Measurements from ENCODE around the gene AXDND1.

Gene AXDND1

DNA sequence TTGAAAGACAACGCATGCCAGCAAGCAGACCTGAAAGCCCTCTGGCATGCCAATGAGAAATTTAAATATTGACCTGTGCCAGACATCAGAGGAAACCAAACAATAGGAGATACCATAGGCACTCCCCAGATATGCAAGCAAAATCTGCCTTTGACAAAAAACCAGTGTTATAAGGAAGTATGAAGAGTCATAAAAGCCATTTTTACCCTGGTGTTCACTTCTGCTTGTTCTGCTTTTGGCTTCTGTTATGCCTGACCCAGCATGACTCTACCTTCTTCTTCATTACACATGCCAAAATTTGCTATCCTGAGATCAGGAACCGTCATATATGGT, 183.6 kb downstream of the AXDND1 start:
- no peak for DNase-seq

GRCh38 chr1:179550746-179551682, 185.2 kb downstream of the AXDND1 start:
- Histone ChIP-seq H3K27ac (ENCODE audit: insufficient read depth, low read length, poor library complexity, severe bottlenecking) (no peak overlapping the region), H3K36me3 (ENCODE audit: control insufficient read depth, insufficient read depth, low read length) (no peaks in the 10 kb centered on the region), H3K4me1 (ENCODE audit: control insufficient read depth, insufficient read depth, low read length, poor library complexity, severe bottlenecking) (no peaks in the 10 kb centered on the region), H3K27me3 (replicated peaks; ENCODE audit: control insufficient read depth, insufficient read depth, low read length, poor library complexity, severe bottlenecking) (no peaks in the 10 kb centered on the region), H3K4me3 (ENCODE audit: insufficient read depth, low read depth, low read length, poor library complexity, severe bottlenecking) (no peak overlapping the region), H3K9me3 (ENCODE audit: control insufficient read depth, low read length) (no peaks in the 10 kb centered on the region)
- no peak for DNase-seq

More for the DNA sequence above, 183.6 kb downstream of the AXDND1 start:
- Histone ChIP-seq H3K27ac (ENCODE audit: insufficient read depth, low read length, poor library complexity, severe bottlenecking) (no peak overlapping the region), H3K4me1 (ENCODE audit: control insufficient read depth, insufficient read depth, low read length, poor library complexity, severe bottlenecking) (no peaks in the 10 kb centered on the region), H3K27me3 (replicated peaks; ENCODE audit: control insufficient read depth, insufficient read depth, low read length, poor library complexity, severe bottlenecking) (no peaks in the 10 kb centered on the region), H3K4me3 (ENCODE audit: insufficient read depth, low read depth, low read length, poor library complexity, severe bottlenecking) (no peak overlapping the region), H3K9me3 (ENCODE audit: control insufficient read depth, low read length) (no peaks in the 10 kb centered on the region), H3K36me3 (ENCODE audit: control insufficient read depth, insufficient read depth, low read length) (no peaks in the 10 kb centered on the region)

DNA sequence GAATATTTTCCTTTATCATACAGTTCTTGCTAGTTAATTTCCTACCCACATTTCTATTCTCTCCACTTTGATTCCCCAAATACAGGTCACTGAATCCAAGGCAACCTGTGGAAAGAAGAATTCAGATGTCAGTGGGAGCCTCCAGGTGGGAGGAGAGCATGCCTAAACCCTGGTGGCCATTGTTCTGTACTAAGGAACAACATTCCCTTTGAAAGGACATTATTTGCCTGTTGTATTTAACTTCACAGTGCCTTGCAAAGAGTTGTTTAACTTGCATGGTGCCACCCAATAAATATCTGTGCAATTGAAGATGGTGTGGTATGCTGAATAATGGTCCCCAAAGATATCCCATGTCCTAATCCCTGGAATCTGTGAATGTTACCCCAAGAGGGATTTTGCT, 188.7 kb downstream of the AXDND1 start:
- H3K4me3 ChIP-seq (ENCODE audit: insufficient read depth, low read depth, low read length, poor library complexity, severe bottlenecking) = no peak overlapping the region
- no peaks in the 10 kb centered on the region for H3K36me3 ChIP-seq (ENCODE audit: control insufficient read depth, insufficient read depth, low read length)
- no peaks in the 10 kb centered on the region for H3K9me3 ChIP-seq (ENCODE audit: control insufficient read depth, low read length)
- no peaks in the 10 kb centered on the region for H3K27me3 ChIP-seq (replicated peaks; ENCODE audit: control insufficient read depth, insufficient read depth, low read length, poor library complexity, severe bottlenecking)
- H3K4me1 ChIP-seq (ENCODE audit: control insufficient read depth, insufficient read depth, low read length, poor library complexity, severe bottlenecking) = no peaks in the 10 kb centered on the region
- H3K27ac ChIP-seq (ENCODE audit: insufficient read depth, low read length, poor library complexity, severe bottlenecking) = no peak overlapping the region
- no peak for DNase-seq

GRCh38 chr1:179558078-179558477, 192.3 kb downstream of the AXDND1 start:
- H3K4me1 ChIP-seq (ENCODE audit: control insufficient read depth, insufficient read depth, low read length, poor library complexity, severe bottlenecking) = no peaks in the 10 kb centered on the region
- no peak for DNase-seq
- H3K27me3 ChIP-seq (replicated peaks; ENCODE audit: control insufficient read depth, insufficient read depth, low read length, poor library complexity, severe bottlenecking) = no peaks in the 10 kb centered on the region
- H3K4me3 ChIP-seq (ENCODE audit: insufficient read depth, low read depth, low read length, poor library complexity, severe bottlenecking) = no peak overlapping the region
- H3K27ac ChIP-seq (ENCODE audit: insufficient read depth, low read length, poor library complexity, severe bottlenecking) = no peak overlapping the region
- no peaks in the 10 kb centered on the region for H3K9me3 ChIP-seq (ENCODE audit: control insufficient read depth, low read length)
- H3K36me3 ChIP-seq (ENCODE audit: control insufficient read depth, insufficient read depth, low read length) = no peaks in the 10 kb centered on the region

DNA sequence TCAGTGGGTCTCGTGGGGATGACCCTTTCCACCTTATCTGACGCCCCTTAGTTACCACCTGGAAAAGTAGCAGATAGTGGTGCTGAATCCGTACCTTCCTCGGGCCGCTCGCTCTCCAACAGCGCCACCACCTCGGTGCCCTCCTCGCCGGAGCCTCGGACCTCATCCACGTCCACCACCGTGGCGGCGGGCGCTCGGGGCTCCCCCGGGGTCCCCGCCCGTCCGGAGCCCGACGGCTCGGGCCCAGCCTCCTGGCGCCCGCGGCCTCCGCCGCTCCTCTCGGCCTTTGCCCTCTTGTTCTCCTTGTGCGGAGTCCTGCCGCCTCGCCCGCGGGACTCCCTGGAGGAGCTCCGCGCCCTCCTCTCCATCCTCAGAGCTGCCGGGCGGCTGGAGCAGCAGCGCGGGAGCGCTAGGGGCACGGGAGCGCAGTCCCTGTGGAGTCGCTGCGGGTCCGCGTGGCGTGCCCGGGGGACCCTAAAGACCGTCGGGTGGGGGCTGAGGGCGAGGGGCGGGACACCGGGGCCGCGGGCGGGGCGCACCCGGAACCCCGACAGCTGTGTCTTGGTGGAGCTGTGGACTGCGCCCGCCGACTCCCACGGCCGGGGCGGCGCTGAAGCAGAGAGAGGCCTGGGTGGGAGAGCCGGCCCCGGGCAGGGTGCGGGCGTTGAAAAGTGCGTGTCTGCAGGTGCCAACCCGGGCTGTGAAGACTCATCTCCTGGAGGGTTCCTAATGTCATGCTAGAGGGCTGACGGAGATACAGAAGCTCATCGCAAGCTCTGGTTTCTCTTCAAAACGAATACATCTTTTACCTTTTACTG, 209.9 kb downstream of the AXDND1 start, which contains the start of gene NPHS2:
NPHS2 (minus strand) TSS at position 452 of the 818 bp plus-strand sequence; CDS start at position 368, 84 bp downstream.
- Histone ChIP-seq H3K27me3 (replicated peaks; ENCODE audit: control insufficient read depth, insufficient read depth, low read length, poor library complexity, severe bottlenecking) (peaks cover 7% of the 10 kb centered on the region), H3K36me3 (ENCODE audit: control insufficient read depth, insufficient read depth, low read length) (no peaks in the 10 kb centered on the region)
- no peak for DNase-seq

DNA sequence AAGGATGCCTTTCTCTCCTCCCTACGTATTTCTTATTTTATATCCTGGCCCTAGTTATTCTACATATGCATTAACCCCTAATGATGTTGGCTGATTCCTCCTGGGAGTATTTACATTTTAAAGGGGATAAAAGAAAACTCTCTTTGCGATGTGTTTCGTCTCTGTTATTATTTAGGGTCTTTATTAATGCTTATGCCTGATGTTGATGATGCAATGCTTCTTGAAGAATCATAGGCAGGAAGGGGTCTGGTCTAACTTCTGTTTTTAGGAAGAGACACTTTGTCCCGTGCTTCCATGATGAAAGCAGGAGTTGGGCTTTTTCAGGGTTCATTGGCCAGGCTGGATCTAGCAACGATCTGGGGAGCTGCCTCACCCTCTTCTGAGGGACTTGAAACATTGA, 210.7 kb downstream of the AXDND1 start:
- no peaks in the 10 kb centered on the region for H3K36me3 ChIP-seq (ENCODE audit: control insufficient read depth, insufficient read depth, low read length)
- H3K4me3 ChIP-seq (ENCODE audit: insufficient read depth, low read depth, low read length, poor library complexity, severe bottlenecking) = no peak overlapping the region
- H3K27me3 ChIP-seq (replicated peaks; ENCODE audit: control insufficient read depth, insufficient read depth, low read length, poor library complexity, severe bottlenecking) = peaks cover 7% of the 10 kb centered on the region
- no peaks in the 10 kb centered on the region for H3K4me1 ChIP-seq (ENCODE audit: control insufficient read depth, insufficient read depth, low read length, poor library complexity, severe bottlenecking)
- DNase-seq = no peak
- no peak overlapping the region for H3K27ac ChIP-seq (ENCODE audit: insufficient read depth, low read length, poor library complexity, severe bottlenecking)
- no peaks in the 10 kb centered on the region for H3K9me3 ChIP-seq (ENCODE audit: control insufficient read depth, low read length)

More for the DNA sequence above, 209.9 kb downstream of the AXDND1 start, which contains the start of gene NPHS2:
- Histone ChIP-seq H3K9me3 (ENCODE audit: control insufficient read depth, low read length) (no peaks in the 10 kb centered on the region), H3K4me1 (ENCODE audit: control insufficient read depth, insufficient read depth, low read length, poor library complexity, severe bottlenecking) (no peaks in the 10 kb centered on the region), H3K27ac (ENCODE audit: insufficient read depth, low read length, poor library complexity, severe bottlenecking) (no peak within 1 kb of the TSS), H3K4me3 (ENCODE audit: insufficient read depth, low read depth, low read length, poor library complexity, severe bottlenecking) (no peak within 1 kb of the TSS)

- Histone ChIP-seq H3K9me3 (ENCODE audit: control insufficient read depth, low read length) (no peaks in the 10 kb centered on the region), H3K4me3 (ENCODE audit: insufficient read depth, low read depth, low read length, poor library complexity, severe bottlenecking) (no peak overlapping the region), H3K27ac (ENCODE audit: insufficient read depth, low read length, poor library complexity, severe bottlenecking) (no peak overlapping the region), H3K4me1 (ENCODE audit: control insufficient read depth, insufficient read depth, low read length, poor library complexity, severe bottlenecking) (no peaks in the 10 kb centered on the region), H3K27me3 (replicated peaks; ENCODE audit: control insufficient read depth, insufficient read depth, low read length, poor library complexity, severe bottlenecking) (no peaks in the 10 kb centered on the region), H3K36me3 (ENCODE audit: control insufficient read depth, insufficient read depth, low read length) (no peaks in the 10 kb centered on the region)
- no peak for DNase-seq
Measured at GRCh38 chr1:179583771-179584320, 218.1 kb downstream of the AXDND1 start.

DNA sequence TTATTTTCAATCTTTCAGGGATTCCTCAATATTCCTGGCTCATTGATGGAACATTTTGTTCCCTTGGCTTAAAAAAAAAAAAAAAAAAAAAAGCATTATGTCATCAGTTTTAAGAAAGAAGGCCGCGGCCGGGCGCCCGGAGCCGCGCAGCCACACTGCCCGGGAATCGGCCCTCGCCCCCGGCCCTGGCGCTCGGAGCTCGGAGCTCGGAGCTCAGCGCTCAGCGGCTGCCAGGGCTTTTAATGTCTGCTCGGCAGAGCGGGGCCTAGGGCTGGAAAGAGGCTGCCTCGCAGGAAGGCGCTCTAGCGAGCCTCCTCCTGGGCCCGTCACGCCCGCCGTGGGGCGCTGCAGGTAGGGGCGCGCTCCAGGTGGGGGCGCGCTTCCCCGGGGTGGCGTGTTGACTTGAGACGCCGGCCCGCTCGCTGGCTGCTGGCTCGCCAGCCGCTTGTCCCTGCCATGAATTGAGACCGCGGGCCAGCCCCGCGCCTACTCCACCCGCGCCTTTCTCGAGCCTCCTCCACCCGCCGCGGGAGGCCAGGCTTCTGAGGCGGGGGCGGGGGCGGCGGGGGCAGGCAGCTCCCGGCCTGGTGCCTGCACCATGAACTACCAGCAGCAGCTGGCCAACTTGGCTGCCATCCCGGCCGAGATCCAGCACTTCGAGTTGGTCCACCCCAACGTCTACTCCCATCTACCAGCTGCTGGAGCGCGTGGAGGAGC, 220.5 kb downstream of the AXDND1 start:
- Histone ChIP-seq H3K4me1 (ENCODE audit: control insufficient read depth, insufficient read depth, low read length, poor library complexity, severe bottlenecking) (no peaks in the 10 kb centered on the region), H3K27ac (ENCODE audit: insufficient read depth, low read length, poor library complexity, severe bottlenecking) (no peak overlapping the region), H3K9me3 (ENCODE audit: control insufficient read depth, low read length) (no peaks in the 10 kb centered on the region), H3K27me3 (replicated peaks; ENCODE audit: control insufficient read depth, insufficient read depth, low read length, poor library complexity, severe bottlenecking) (no peaks in the 10 kb centered on the region), H3K4me3 (ENCODE audit: insufficient read depth, low read depth, low read length, poor library complexity, severe bottlenecking) (no peak overlapping the region), H3K36me3 (ENCODE audit: control insufficient read depth, insufficient read depth, low read length) (no peaks in the 10 kb centered on the region)
- no peak for DNase-seq

GRCh38 chr1:179587336-179587735, 221.6 kb downstream of the AXDND1 start:
- DNase-seq = no peak
- Histone ChIP-seq H3K4me3 (ENCODE audit: insufficient read depth, low read depth, low read length, poor library complexity, severe bottlenecking) (no peak overlapping the region), H3K27me3 (replicated peaks; ENCODE audit: control insufficient read depth, insufficient read depth, low read length, poor library complexity, severe bottlenecking) (no peaks in the 10 kb centered on the region)

More at GRCh38 chr1:179587336-179587735, 221.6 kb downstream of the AXDND1 start:
- Histone ChIP-seq H3K36me3 (ENCODE audit: control insufficient read depth, insufficient read depth, low read length) (no peaks in the 10 kb centered on the region), H3K4me1 (ENCODE audit: control insufficient read depth, insufficient read depth, low read length, poor library complexity, severe bottlenecking) (no peaks in the 10 kb centered on the region), H3K27ac (ENCODE audit: insufficient read depth, low read length, poor library complexity, severe bottlenecking) (no peak overlapping the region), H3K9me3 (ENCODE audit: control insufficient read depth, low read length) (no peaks in the 10 kb centered on the region)

Data from effector memory CD4-positive, alpha-beta T cell (primary cell).